HL-60 (cell line): Measurements from ENCODE around the gene TPST1.
"Not testable (repeated sequence)": the region's sequence is repeated elsewhere in the genome, so short reads cannot be mapped to it uniquely, and the experiment has no call there.

Experiments used
- DNase-seq, 2 experiments: peaks; one replicate each; pipeline ENCODE4 v3.0.0-alpha.2; 2010 to 2020; ENCODE audit warnings: low read depth in 1 of 2, low spot score in 1 of 2
- H3K27ac ChIP-seq: fragments of 250-450 bp; sonication (Bioruptor Pico); replicated peaks from 2 replicates; pipeline ENCODE4 v1.5.1; 2020; ENCODE audit warnings: mild to moderate bottlenecking, moderate library complexity
- H3K27me3 ChIP-seq: fragments of 250-450 bp; sonication (Bioruptor Pico); 2 replicates; pipeline ENCODE4 v1.5.1; 2021; ENCODE audit warnings: mild to moderate bottlenecking, moderate library complexity; ENCODE audit not compliant: insufficient read depth, poor library complexity, severe bottlenecking
- H3K4me3 ChIP-seq: replicated peaks from 2 replicates; pipeline ENCODE4 v1.5.1; 2011; ENCODE audit warnings: mild to moderate bottlenecking, control low read depth, low read length; ENCODE audit not compliant: insufficient read depth
- CTCF ChIP-seq: IDR thresholded peaks from one replicate; pipeline ENCODE4 v1.5.1; 2011; ENCODE audit warnings: low read length, control low read depth, inconsistent platforms; ENCODE audit not compliant: insufficient read depth
- GABPA ChIP-seq: IDR thresholded peaks from 2 replicates; pipeline ENCODE4 v1.6.1; 2012; ENCODE audit warnings: low read depth
- POLR2AphosphoS5 ChIP-seq: IDR thresholded peaks from 2 replicates; pipeline ENCODE4 v1.6.1; 2012; ENCODE audit warnings: low read depth
- SPI1 ChIP-seq: IDR thresholded peaks from 2 replicates; pipeline ENCODE4 v1.6.1; 2012; ENCODE audit warnings: low read depth, mild to moderate bottlenecking, borderline replicate concordance
- TF ChIP-seq, protein P1 (sequence below): IDR thresholded peaks from 2 replicates; pipeline ENCODE4 v1.6.1; 2012; ENCODE audit warnings: low read depth; ENCODE audit not compliant: insufficient replicate concordance

Gene TPST1

DNA sequence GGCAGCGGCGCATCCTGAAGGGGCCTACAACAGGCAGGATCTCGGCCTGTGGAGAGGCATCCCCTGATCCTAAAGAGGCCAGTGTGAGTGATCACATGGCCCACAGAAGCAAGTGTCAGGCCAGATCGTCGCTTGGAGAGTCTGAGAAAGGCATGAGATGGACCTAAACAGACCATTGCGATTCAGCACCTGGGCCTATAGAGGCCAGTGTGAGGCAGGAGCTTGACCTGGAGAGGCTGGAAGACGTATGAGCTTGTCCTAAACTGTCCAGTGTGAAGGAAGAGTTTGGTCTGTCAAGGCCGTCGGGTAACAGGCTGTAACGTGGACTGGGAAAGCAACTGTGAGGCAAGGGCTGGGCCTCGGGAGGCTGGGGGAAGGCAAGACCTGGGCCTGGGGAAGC is 172.6 kb downstream of the TPST1 start:
- Histone ChIP-seq H3K27me3 (no peaks in the 10 kb centered on the region), H3K4me3 (no peak overlapping the region), H3K27ac (no peak overlapping the region)
- TF ChIP-seq POLR2AphosphoS5, result no peak
- no peak for TF ChIP-seq SPI1
- TF ChIP-seq, protein P1, sequence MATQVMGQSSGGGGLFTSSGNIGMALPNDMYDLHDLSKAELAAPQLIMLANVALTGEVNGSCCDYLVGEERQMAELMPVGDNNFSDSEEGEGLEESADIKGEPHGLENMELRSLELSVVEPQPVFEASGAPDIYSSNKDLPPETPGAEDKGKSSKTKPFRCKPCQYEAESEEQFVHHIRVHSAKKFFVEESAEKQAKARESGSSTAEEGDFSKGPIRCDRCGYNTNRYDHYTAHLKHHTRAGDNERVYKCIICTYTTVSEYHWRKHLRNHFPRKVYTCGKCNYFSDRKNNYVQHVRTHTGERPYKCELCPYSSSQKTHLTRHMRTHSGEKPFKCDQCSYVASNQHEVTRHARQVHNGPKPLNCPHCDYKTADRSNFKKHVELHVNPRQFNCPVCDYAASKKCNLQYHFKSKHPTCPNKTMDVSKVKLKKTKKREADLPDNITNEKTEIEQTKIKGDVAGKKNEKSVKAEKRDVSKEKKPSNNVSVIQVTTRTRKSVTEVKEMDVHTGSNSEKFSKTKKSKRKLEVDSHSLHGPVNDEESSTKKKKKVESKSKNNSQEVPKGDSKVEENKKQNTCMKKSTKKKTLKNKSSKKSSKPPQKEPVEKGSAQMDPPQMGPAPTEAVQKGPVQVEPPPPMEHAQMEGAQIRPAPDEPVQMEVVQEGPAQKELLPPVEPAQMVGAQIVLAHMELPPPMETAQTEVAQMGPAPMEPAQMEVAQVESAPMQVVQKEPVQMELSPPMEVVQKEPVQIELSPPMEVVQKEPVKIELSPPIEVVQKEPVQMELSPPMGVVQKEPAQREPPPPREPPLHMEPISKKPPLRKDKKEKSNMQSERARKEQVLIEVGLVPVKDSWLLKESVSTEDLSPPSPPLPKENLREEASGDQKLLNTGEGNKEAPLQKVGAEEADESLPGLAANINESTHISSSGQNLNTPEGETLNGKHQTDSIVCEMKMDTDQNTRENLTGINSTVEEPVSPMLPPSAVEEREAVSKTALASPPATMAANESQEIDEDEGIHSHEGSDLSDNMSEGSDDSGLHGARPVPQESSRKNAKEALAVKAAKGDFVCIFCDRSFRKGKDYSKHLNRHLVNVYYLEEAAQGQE, result no peak
- no peak for TF ChIP-seq GABPA
- no peak for TF ChIP-seq CTCF
- no peak for DNase-seq

- peak in 1 of 2 experiments; percentile 8 for DNase-seq
- Histone ChIP-seq H3K27me3 (no peaks in the 10 kb centered on the region), H3K4me3 (no peak overlapping the region), H3K27ac (no peak overlapping the region)
- TF ChIP-seq CTCF (no peak), GABPA (no peak), SPI1 (no peak), POLR2AphosphoS5 (no peak)
- TF ChIP-seq, protein P1, result no peak
Observed at GRCh38 chr7:66379542-66380160, 174.5 kb downstream of the TPST1 start.

- Histone ChIP-seq H3K27me3 (no peaks in the 10 kb centered on the region), H3K4me3 (no peak overlapping the region), H3K27ac (no peak overlapping the region)
- TF ChIP-seq SPI1, result no peak
- no peak for TF ChIP-seq CTCF
- TF ChIP-seq, protein P1, result no peak
- TF ChIP-seq GABPA, result no peak
- TF ChIP-seq POLR2AphosphoS5, result no peak
- no peak for DNase-seq
Observed at GRCh38 chr7:66380272-66380888, 175.2 kb downstream of the TPST1 start.

DNA sequence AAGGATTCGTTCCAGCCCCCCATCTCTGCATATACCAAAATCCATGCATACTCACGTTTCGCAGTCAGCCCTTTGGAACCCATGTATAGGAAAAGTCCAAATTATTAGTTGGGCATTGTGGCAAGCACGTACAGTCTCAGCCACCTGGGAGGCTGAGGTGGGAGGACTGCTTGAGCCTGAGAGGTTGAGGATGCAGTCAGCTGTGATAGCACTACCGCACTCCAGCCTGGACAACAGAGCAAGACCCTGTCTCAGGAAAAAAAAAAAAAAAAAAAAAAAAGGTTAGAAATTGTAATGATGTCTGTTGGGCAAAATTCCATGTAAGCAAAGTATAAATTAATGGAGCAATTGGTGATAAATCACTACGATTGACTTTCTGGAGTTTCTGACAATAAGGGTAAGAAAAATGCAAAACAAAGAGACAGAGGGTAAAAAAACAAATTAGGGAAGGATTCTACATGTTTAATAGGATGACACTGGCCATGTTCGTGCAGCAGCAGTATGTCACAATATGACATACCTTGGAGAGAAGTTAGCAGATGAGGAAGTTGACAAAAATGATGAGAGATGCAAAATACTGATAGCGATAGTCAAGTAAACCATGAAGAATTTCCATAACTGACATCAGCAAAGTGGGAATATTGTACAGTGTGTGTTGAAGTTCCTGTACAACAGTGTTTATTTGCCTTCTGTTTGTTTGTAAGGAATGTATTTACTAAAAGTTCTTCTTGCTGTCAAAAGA is 177.2 kb downstream of the TPST1 start:
- DNase-seq, result peak; percentile 49 to 67
- not testable (repeated sequence) for H3K4me3 ChIP-seq, H3K27me3 ChIP-seq
- peak overlapping the region; percentile 20; the same call in 1 of the 2 replicates for H3K27ac ChIP-seq

DNA sequence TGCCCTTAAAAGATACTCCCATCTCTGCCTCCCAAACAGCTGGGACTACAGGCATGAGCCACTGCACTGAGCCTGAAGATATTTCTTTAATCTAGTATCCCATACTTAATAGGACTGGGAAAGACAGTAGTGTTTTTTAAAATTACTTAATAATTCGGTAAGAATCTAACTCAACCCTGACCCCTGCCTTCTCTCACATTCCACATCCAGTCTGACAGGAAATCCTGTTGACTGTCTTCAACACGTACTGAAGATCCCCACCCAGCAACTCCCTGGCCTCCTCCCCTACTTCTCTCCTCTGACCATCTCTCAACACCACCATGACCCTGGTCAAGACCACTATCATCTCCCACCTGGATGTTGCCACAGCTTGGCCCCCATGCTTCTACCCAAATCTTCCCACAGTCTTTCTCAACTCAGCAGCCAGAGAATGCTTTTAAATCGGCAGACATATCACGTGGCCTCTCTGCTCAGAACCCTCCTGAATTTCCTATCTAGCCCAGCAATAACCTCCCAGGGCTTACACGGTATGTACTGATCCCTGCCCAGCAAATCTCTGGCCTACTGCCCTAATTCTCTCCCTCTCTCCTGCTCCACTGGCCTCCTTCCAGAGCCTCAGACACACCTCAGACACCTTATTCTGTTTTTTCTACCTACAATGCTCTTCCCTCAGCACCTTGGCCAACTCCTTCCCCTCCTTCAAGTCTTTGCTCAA is 180.2 kb downstream of the TPST1 start:
- H3K4me3 ChIP-seq, result not testable (repeated sequence)

More for the DNA sequence above, 180.2 kb downstream of the TPST1 start:
- not testable (repeated sequence) for DNase-seq, H3K27me3 ChIP-seq, H3K27ac ChIP-seq
